GM12864 (cell line): ENCODE data around the gene IGFBP6.

ENCODE experiments used
- DNase-seq: peaks from one replicate; pipeline ENCODE4 v3.0.0-alpha.2; 2011; ENCODE audit warnings: low read depth
- H3K4me3 ChIP-seq: 2 replicates; pipeline ENCODE4 v1.5.1; 2011; ENCODE audit warnings: mild to moderate bottlenecking, low read depth, low read length, control low read depth
- CTCF ChIP-seq: IDR thresholded peaks from 2 replicates; pipeline ENCODE4 v1.5.1; 2011; ENCODE audit warnings: low read depth, mild to moderate bottlenecking, moderate library complexity, low read length, control low read depth, inconsistent platforms; ENCODE audit errors: missing control alignments

The IGFBP6 gene

GRCh38 chr12:53051058-53051880 is 46.2 kb upstream of the IGFBP6 start:
- DNase-seq, result no peak
- no peak for TF ChIP-seq CTCF
- H3K4me3 ChIP-seq, result no peak overlapping the region

GRCh38 chr12:53051881-53052412 is 45.5 kb upstream of the IGFBP6 start:
- no peak overlapping the region for H3K4me3 ChIP-seq
- no peak for TF ChIP-seq CTCF
- DNase-seq, result no peak

GRCh38 chr12:53052419-53053217 is 44.8 kb upstream of the IGFBP6 start:
- no peak for DNase-seq
- no peak for TF ChIP-seq CTCF
- H3K4me3 ChIP-seq, result no peak overlapping the region

- H3K4me3 ChIP-seq, result peak overlapping the region; percentile 91
- peak; percentile 60 for TF ChIP-seq CTCF
- DNase-seq, result no peak
Measured at GRCh38 chr12:53053218-53054111, 44.0 kb upstream of the IGFBP6 start.

GRCh38 chr12:53054112-53054878 is 43.2 kb upstream of the IGFBP6 start:
- peak overlapping the region; percentile 91 for H3K4me3 ChIP-seq
- TF ChIP-seq CTCF, result no peak
- DNase-seq, result peak; percentile 71
